GM18951 (cell line): Measurements from ENCODE around the gene SASH3.
"Not testable (repeated sequence)": the region's sequence is repeated elsewhere in the genome, so short reads cannot be mapped to it uniquely, and the experiment has no call there.

Source experiments
- POLR2A ChIP-seq: IDR thresholded peaks from 4 replicates; pipeline ENCODE4 v1.6.1; 2011; ENCODE audit warnings: mild to moderate bottlenecking; ENCODE audit not compliant: insufficient read length, insufficient read depth; ENCODE audit errors: extremely low read depth
- in situ Hi-C: fragments of 300-500 bp; cut with MboI; formaldehyde crosslinking; loops from one replicate; pipeline ENCODE4 v1.12.0; 2022; ENCODE audit warnings: low sequenced_read_pairs, mixed read lengths, inconsistent platforms; ENCODE audit not compliant: unreplicated experiment

The SASH3 gene

DNA sequence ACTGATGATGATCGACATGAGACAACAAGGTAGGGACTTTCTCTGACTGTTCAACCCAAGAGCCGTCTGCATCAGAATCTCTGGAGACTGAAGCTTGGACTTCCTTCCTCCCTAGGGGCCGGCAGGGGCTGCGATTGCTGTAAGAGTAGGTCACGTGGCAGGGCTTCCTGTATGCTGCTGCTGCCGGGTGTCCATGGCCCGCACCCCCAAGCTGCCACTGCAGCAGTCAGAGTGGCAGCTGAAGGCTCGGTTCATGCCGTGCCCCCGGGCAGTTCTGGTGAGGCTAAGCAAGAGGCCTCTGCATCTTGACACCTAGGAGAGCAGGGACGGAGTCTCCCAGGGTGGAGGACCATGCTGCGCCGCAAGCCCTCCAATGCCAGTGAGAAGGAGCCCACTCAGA, at the start of gene SASH3:
Gene SASH3, plus strand, starts transcription at position 203 of the 400 bp plus-strand sequence. Its CDS starts 149 bp downstream, at position 352.
- in situ Hi-C loops: no loop called here
- TF ChIP-seq POLR2A: peak; percentile 89

DNA sequence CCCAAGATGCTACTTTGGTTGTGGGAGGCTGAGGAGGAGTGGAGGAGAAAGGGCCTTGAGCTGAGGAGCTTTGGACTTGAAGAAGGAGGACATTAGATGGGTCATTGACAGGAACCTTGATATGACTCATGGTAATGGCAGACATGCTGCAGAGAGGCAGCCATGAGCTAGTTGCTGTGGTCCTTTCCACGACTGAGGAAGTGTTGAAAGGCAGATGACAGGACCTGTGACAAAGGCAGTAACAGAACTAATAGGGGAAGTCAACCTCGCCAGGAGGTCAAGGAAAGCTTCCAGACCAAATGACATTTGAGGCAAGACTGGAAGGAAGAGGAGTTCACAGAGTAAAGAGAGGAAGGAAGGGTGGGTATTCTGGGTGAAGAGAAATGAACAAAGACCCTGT, 48.5 kb upstream of the SASH3 start:
- TF ChIP-seq POLR2A: no peak
- in situ Hi-C loops: no loop called here

DNA sequence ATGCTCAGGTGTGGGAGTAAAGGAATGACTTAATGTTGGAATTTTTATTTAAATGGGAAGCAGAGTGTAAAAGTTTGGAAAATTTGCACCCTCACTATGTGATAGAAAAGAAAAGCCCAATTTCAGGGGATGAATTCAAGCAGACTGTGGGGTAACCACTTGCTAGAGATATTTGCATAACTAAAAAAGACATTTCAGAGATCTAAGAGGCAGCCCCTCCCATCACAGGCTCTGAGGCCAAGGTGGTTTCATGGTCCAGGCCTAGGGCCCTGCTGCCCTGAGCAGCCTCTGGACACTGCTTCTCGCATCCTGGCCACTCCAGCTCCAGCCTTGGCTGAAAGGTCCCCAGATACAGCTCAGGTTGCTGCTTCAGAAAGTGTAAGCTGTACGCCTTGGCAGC, 46.9 kb upstream of the SASH3 start:
- TF ChIP-seq POLR2A: no peak
- in situ Hi-C loops: no loop called here

DNA sequence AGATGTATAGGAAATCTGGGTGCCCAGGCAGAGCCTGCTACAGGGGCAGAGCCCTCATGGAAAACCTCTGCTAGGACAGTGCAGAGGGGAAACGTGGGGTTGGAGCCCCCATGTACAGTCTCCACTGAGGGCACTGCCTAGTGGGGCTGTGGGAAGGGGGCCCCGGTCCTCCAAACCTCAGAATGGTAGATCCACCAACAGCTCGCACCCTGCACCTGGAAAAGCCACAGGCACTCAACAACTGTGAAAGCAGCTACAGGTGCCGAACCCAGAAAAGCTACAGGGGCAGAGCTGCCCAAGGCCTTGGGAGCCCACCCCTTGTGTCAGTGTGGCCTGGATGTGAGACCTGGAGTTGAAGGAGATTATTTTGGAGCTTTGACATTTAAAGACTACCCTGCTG, 46.4 kb upstream of the SASH3 start:
- in situ Hi-C loops: no loop called here
- no peak for TF ChIP-seq POLR2A

DNA sequence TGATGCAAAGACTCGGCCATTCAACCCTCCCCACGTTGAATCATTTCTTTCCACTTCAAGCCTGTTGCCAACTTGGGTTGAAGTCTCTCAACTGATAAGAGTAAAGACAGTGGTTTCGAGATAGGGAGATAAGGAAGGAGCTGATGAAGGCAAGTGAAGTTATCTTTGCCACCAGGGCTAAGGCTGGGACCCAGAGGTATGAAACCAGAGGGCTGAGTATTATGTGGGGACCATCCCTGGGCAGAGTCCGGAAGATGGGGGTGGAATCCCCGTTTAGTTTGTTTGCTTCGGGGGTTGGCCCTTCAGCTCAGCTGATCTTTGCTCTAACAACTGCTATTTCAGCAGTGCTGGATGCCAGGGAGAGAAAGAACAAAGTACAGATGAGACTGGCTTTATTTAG, 43.3 kb upstream of the SASH3 start:
- in situ Hi-C loops: no loop called here
- TF ChIP-seq POLR2A: no peak

DNA sequence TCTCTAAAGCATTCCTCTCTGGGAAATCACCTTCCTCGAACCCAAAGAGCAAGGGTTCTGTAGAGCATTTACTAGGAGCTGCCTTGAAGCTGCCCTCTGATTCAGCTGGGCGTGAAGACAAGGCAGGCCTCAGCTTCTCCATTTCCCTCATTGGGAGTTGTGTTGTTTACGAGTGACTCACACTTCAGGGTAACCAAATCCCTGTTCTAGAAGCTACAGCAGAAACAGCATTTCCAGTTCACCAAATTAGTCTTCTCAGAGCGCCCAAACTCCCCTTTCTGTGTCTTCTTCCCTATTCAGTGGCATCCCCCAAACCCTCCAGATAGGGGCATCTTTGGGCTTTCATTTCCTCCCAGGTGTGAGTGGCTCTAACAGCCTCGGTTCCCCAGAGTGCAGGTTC, 41.8 kb upstream of the SASH3 start:
- in situ Hi-C loops: no loop called here
- TF ChIP-seq POLR2A: no peak

DNA sequence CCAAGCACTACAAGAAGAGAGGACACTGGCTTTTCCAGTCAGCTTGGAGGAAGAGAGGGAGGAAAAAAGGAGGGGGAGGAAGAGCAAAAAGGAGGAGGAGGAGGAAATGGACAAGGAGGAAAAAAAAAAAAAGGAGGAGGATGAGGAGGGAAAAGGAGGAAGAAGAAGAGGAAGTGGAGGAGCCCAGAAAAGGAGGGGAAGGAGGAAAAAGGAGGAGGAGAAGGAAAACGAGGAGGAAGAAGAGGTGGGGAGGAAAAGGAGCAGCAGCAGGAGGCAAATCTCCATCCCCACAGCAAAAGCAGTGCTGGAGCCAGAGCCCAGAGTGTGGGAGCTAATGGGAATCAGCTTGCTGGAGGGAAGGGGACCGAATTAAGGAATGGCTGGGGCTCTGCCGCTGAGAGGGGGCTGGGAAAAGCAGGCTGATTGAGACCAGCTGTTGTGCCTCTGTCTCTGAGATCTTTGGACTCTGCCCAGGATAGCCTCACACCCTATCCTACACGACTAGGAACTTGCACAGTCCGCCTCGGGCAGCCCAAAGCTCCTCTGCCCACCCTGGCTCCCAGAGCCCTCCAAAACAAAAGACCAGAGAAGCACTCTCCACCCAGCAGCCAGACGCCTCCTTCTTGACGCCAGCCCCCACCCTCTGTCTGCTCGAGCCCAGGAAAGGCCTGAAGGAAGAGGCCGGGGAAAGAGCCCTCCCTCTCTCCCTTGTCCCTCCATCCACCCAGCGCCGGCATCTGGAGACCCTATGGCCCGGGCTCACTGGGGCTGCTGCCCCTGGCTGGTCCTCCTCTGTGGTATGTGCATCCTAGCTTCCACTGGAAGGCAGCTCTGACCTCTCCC, 41.1 kb upstream of the SASH3 start, which contains the start of gene XPNPEP2:
Gene XPNPEP2, plus strand, starts transcription at position 514 of the 843 bp plus-strand sequence. Its CDS starts 235 bp downstream, at position 749.
- TF ChIP-seq POLR2A: no peak
- in situ Hi-C loops: no loop called here

DNA sequence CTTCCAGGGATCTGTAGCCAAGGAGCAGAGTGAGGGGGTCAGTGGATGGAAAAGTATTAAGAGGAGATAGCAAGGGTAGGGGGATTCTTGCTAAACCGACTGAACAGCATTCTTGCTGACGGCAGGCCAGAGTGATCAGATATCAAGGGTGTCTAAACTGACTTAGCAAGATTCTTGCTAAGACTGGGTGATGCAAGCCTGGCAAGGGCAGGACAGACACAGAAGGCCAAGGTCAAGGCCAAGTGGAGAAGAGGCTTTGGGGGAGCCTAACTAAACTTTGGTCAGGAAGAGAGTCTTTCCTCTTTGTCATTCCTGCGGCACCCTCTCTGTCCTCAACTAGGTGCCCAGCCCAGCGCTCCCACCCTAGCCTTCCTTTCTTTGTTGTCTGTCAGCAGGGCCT, 40.2 kb upstream of the SASH3 start:
- TF ChIP-seq POLR2A: no peak
- in situ Hi-C loops: no loop called here

DNA sequence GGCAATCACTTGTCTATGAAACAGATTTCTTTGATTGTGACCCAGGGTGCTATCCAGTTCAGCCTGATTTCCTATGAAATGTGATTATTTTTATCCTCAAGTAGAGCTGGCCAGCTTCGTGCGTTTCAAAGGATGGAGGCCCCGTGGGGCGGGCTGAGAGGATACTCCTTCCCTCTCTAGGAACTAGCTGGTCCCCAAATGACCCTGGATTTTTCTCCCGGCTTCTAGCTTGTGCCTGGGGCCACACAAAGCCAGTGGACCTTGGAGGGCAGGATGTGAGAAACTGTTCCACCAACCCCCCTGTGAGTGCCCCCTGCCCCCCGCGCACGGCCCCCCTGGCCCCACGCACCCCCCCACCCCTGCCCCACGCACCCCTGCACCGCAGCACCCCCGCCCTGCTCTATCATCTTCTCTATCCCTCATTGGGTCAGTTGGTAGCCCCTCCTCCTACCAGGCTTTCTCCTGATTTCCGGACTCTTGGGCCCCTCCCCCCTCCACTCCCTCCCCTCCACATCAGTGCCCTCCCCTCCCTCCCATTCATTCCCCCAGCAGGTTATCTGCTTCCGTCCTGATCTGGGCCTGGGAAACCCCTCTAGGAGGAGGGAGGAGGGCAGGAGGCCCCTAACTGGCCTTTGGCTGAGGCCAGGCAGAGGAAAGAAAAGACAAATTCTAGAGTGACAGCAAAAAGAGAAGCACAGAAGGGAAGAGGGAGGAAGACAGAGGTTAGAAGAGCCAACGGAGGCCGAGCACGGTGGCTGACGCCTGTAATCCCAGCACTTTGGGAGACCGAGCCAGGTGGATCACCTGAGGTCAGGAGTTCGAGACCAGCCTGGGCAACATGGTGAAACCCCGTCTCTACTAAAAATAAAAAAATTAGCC, 37.6 kb upstream of the SASH3 start:
- in situ Hi-C loops: no loop called here

DNA sequence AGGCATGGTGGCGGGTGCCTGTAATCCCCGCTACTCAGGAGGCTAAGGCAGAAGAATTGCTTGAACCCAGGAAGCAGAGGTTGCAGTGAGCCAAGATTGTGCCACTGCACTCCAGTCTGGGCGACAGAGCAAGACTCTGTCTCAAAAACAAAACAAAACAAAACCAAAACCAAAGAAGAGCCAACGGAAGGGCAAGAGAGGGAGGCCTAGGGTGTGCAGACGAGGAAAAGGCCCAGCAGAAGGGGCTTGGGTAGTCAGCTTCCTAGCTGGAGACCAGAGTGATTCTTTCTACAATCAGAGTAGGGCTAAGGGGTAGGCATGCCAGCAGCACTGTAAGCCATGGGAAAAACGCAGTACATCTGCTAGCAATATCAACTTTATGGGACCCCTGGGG, 37.0 kb upstream of the SASH3 start:
- in situ Hi-C loops: not testable (repeated sequence)

More for the DNA sequence above, 37.6 kb upstream of the SASH3 start:
- no peak for TF ChIP-seq POLR2A

DNA sequence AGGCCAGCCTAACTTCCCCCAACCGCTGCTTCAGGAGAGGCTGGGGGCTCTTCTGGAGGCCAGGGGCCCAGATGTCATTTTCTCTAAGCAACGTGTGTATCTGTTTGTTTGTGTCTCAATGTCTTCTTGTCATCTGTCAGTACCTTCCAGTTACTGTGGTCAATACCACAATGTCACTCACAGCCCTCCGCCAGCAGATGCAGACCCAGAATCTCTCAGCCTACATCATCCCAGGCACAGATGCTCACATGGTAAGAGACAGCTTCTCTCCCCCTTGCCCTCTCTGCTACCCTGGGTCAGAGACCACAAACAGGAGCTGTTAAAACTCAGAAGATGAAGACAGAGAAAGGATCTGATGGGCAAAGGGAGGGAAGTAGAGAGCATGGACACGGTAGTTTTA, 35.9 kb upstream of the SASH3 start:
- in situ Hi-C loops: no loop called here
- TF ChIP-seq POLR2A: no peak

DNA sequence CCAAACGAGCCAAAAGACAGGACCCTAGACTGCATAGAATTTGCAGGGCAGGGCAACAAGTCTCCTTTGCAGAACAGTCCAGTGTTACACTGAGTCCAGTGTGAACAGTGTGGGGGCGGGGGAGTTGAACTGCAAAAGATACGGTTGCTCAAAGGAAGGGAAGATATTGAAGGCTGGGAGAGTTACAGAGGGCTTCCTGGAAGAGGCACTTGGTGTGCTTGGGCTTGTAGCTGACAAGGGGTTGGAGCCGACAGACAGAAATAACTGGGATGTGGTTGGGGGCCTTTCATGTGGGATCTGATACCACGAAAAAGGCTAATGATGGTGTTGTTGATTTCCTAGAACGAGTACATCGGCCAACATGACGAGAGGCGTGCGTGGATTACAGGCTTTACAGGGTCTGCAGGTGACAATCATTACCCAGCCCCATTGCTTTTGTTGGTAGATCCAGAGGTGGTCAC, 34.9 kb upstream of the SASH3 start:
- no peak for TF ChIP-seq POLR2A
- in situ Hi-C loops: no loop called here
